ENCODE data around the gene DEFB114.
"Not testable (repeated sequence)": the region's sequence is repeated elsewhere in the genome, so short reads cannot be mapped to it uniquely, and the experiment has no call there.

DEFB114 gene, protein sequence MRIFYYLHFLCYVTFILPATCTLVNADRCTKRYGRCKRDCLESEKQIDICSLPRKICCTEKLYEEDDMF

GRCh38 chr6:49964064-49964463, at the start of gene DEFB114:
Gene DEFB114, minus strand, starts transcription at chr6:49964164. Its CDS starts 59 bp downstream, at chr6:49964105.
- DNase-seq (ENCODE audit: low spot score), result no peak

DNA sequence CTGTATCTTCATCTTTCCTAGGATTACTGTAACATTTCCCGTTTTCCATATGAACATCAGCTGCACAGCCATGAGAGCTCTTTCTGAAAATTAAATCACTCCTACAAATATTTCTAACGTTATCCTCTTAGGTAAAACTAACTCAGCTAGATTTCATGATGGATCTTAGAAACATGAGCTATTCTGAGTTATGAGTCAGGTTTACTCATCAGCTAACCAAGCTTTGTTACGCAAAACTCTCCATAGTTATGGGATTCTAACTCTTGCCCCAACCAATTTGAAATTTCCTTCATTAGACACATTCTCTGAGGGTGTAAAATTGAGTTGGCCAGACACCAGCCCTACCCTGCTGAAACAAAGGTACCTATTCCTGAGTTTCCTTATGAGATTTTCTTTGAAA, 43.9 kb upstream of the DEFB114 start:
- DNase-seq (ENCODE audit: low spot score), result no peak

DNA sequence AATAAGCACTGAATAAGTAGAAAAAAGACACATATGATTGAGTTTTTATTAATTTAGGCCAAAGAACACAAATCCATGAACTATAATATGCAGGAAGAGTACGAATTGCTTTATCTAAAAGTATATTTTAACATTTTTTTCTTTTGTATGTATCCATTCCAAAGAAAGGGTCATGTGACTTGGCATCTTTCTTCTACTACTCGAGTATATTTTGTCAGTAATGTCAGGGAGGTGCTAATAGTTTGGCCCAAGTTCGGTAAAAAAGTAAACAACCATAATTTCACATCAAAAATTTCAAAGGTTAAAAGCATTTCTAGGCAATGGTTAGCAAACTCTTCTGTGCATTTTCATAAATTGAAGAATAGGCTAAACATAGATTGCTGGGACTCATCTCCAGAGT, 39.2 kb upstream of the DEFB114 start:
- no peak for DNase-seq (ENCODE audit: low spot score)

- no peak for DNase-seq (ENCODE audit: low spot score)
Measured at GRCh38 chr6:49995278-49995677, 31.3 kb upstream of the DEFB114 start.

GRCh38 chr6:49988900-49989299, 24.9 kb upstream of the DEFB114 start:
- DNase-seq (ENCODE audit: low spot score), result no peak

- DNase-seq (ENCODE audit: low spot score), result no peak
Measured at GRCh38 chr6:49987749-49988148, 23.8 kb upstream of the DEFB114 start.

GRCh38 chr6:49986551-49986950, 22.6 kb upstream of the DEFB114 start:
- DNase-seq (ENCODE audit: low spot score), result no peak

DNA sequence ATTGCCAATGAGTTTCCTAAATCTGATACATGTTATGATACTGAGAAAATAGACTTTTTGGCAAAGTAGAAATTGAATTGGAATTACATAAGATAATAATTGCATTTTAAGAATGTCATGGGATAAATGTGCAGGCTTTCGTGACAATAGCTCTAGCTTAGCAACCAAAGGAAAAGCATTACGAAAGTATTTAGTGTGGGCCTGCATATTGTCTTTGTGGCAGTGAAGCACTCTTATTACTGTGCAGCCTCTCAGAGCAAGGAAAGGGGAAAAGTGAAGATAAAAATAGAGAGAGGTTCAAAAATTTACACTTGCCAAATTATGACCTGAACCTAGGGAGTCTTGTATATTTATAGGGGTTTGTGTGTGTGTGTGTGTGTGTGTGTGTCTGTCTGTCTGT, 18.1 kb upstream of the DEFB114 start:
- no peak for DNase-seq (ENCODE audit: low spot score)

- DNase-seq (ENCODE audit: low spot score), result no peak
Measured at GRCh38 chr6:49980898-49981297, 16.9 kb upstream of the DEFB114 start.

- no peak for DNase-seq (ENCODE audit: low spot score)
Measured at GRCh38 chr6:49979584-49979983, 15.6 kb upstream of the DEFB114 start.

GRCh38 chr6:49978332-49979226, 14.6 kb upstream of the DEFB114 start:
- DNase-seq (ENCODE audit: low spot score), result no peak

DNA sequence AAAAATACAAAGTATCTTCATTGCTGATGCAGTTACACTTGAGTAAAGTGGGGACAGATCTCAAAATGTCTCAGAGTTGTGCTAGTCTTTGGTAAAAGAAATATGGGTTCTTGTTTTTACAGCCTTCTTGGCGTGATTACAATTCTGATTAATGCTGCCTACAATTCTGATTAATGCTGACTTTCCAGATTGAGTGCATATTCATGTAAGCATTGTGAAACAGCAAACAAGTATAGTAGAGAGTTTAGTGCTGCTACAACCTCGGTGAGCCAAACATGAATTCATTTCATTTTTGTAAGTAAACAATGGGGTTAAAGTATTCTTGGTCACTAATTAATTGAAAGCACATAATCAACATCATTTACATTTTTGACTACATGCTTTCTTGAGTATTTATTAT, 5.6 kb upstream of the DEFB114 start, which contains the start of gene DEFB113:
Gene DEFB113, minus strand, starts transcription at position 21 of the 400 bp plus-strand sequence. Its CDS starts 0 bp downstream, at position 21.
- no peak for DNase-seq (ENCODE audit: low spot score)

DNA sequence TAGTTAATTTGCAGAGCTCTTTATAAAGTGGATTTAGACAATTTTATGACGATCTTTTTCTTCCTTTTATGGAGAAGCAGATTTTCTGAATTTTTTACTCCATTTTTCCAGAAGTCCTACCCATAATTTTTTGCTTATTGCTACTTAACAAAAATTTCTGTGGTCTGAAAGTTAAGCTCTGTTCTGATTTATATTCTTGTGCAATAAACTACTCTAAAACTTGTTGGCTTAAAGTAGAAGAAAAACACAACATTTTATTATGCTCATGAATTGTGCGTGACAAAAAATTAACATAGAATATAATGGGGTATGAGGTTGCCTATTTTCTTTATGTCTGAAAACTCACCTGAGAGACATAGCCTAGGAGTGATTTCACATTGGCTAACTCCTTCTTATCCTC, 2.9 kb upstream of the DEFB114 start:
- no peak for DNase-seq (ENCODE audit: low spot score)

DNA sequence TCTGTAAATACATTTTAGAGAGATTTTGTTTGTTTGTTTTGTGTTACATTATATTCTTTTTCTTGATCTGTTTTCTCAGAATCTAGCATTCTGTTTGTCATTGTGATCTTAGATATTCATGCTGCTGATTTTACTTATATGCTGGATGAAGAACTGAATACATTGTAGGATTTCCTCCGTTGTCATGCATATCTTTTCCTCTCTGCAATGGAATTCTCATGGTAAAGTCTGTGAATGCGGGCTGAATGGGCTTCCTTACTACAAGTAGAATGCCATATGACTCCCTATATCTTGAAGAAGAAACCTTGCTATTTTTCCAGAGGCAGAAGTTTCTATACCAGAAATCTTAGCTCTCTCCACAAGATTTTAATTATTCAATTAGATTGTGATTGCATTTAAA, 2.4 kb upstream of the DEFB114 start:
- no peak for DNase-seq (ENCODE audit: low spot score)

DNA sequence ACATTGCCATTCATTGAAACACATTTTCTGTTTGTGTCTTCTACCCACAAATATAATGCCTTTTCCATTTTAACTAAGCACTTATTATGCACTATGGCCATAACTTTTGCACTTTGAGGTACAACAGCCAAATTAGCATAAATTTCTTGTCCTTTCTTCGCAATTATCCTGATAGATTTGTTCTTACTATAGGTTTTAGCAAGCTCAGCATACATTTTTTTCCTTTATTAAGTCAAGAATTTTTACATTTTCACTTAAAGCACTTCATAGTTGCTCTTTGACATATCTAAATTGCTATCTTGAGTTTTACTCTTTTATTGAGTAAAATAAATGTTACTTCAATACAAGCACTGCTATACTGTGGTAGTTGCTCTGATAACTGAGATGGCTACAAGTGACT, 5.8 kb downstream of the DEFB114 start:
- no peak for DNase-seq (ENCODE audit: low spot score)

DNA sequence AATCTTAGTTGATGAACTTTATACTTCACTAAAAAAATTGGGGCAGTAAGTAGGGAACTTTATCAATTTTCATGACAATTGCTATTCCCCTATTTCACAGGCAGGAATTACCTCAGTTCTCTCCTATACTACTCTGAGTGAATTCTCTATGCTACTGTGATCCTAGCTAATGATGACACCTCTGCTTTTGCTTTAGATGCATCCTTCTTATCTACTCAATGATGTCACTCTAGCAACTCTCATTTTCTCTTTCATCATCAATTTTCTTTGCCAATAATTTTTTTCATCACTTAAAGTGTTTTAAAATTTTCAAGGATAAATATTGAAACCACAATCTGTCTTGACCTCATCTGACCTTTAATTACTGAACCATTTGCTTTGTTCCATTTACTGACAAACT, 8.1 kb downstream of the DEFB114 start:
- DNase-seq (ENCODE audit: low spot score), result no peak

- DNase-seq (ENCODE audit: low spot score), result no peak
Measured at GRCh38 chr6:49951926-49952325, 12.0 kb downstream of the DEFB114 start.

DNA sequence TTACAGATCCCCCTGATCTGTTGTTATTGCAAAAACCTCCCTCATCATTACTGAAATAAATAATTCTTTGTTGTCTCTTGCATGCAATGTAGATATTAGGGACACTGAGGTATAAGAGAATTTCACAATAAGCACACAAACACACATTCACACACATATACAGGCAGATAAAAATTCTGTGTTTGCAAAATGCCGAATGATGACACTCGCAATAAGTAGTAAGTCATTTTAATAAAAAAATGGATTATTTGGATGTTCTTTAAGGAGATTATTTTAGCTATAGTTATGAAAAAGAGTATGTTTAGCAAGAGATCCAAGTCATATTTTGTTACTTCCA, 13.6 kb downstream of the DEFB114 start:
- DNase-seq (ENCODE audit: low spot score), result no peak

DNA sequence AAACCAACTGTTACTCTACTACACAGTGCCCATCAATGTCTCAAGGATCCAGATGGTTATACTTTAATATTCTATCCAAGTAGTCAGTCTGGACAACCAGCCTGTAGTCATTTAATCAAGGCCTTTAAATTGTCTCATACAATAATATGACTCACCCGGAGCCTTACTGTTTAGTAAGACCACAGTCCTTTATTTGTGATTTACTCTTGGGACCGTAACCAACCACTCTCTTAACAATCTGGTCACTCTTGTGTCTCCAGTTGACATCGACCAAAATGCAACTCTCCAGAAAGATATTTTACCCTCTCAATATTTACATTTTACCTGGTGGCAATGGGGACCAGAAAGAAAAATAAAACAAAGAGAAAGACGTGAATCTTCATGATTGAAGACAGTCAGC, 14.9 kb downstream of the DEFB114 start:
- DNase-seq (ENCODE audit: low spot score), result no peak

DNA sequence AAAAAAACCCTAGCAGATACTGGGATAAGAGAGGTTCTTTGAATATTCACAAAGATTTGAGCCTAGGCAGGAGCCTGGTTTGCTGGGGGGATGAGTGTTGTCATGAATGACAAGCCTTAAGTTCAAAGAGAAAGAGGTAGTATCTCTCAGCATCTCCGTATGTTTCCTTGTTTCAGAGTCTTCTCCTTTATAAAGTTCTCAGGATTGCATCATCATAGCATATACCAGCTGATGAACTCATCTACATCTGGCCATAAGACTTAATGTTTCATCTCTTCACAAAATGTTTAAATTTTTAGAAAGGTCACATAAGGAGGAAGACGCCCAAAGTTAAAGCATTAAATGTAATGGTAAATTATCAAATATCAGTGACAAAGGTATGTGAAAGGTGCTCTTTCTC, 17.1 kb downstream of the DEFB114 start:
- no peak for DNase-seq (ENCODE audit: low spot score)

GRCh38 chr6:49944068-49944467, 19.9 kb downstream of the DEFB114 start:
- not testable (repeated sequence) for DNase-seq (ENCODE audit: low spot score)

- no peak for DNase-seq (ENCODE audit: low spot score)
Measured at GRCh38 chr6:49939993-49940498, 23.9 kb downstream of the DEFB114 start.

- DNase-seq (ENCODE audit: low spot score), result no peak
Measured at GRCh38 chr6:49937811-49938210, 26.2 kb downstream of the DEFB114 start.

- DNase-seq (ENCODE audit: low spot score), result no peak
Measured at GRCh38 chr6:49937017-49937416, 26.9 kb downstream of the DEFB114 start.
